GM12872 (cell line): ENCODE results near the gene NAGLU.

Experiments used
- TF ChIP-seq, protein P1 (sequence below): IDR thresholded peaks from 3 replicates; pipeline ENCODE4 v1.5.1; 2011; ENCODE audit warnings: low read depth, mild to moderate bottlenecking, low read length, moderate library complexity; ENCODE audit not compliant: insufficient read depth

Gene NAGLU

GRCh38 chr17:42521666-42522262 is 14.3 kb upstream of the NAGLU start:
- TF ChIP-seq, protein P1, sequence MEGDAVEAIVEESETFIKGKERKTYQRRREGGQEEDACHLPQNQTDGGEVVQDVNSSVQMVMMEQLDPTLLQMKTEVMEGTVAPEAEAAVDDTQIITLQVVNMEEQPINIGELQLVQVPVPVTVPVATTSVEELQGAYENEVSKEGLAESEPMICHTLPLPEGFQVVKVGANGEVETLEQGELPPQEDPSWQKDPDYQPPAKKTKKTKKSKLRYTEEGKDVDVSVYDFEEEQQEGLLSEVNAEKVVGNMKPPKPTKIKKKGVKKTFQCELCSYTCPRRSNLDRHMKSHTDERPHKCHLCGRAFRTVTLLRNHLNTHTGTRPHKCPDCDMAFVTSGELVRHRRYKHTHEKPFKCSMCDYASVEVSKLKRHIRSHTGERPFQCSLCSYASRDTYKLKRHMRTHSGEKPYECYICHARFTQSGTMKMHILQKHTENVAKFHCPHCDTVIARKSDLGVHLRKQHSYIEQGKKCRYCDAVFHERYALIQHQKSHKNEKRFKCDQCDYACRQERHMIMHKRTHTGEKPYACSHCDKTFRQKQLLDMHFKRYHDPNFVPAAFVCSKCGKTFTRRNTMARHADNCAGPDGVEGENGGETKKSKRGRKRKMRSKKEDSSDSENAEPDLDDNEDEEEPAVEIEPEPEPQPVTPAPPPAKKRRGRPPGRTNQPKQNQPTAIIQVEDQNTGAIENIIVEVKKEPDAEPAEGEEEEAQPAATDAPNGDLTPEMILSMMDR, result no peak

GRCh38 chr17:42522263-42522790 is 13.7 kb upstream of the NAGLU start:
- TF ChIP-seq, protein P1, result no peak

GRCh38 chr17:42522798-42523278 is 13.2 kb upstream of the NAGLU start:
- TF ChIP-seq, protein P1, result no peak

GRCh38 chr17:42525221-42525620 is 10.8 kb upstream of the NAGLU start:
- TF ChIP-seq, protein P1, result no peak

- TF ChIP-seq, protein P1, result no peak
These were observed 10.0 kb upstream of the NAGLU start for GRCh38 chr17:42526031-42526444.

GRCh38 chr17:42527932-42528331 is 8.1 kb upstream of the NAGLU start:
- TF ChIP-seq, protein P1, result no peak

GRCh38 chr17:42529061-42529460 is 7.0 kb upstream of the NAGLU start:
- TF ChIP-seq, protein P1, result no peak
